HEK293 (cell line): ENCODE measurements around the gene DDR2.
"Not testable (repeated sequence)": the region's sequence is repeated elsewhere in the genome, so short reads cannot be mapped to it uniquely, and the experiment has no call there.

Experiments
- ATF2 ChIP-seq: fragments of 450-650 bp; formaldehyde crosslinking; IDR thresholded peaks from 2 replicates; pipeline ENCODE4 v1.5.1; 2016; ENCODE audit warnings: missing biosample characterization, missing genetic modification characterization, low read depth
- CTCF ChIP-seq: fragments of 450-650 bp; formaldehyde crosslinking; IDR thresholded peaks from 2 replicates; pipeline ENCODE4 v1.5.1; 2016; ENCODE audit warnings: missing biosample characterization, missing genetic modification characterization
- OSR2 ChIP-seq: fragments of 450-650 bp; formaldehyde crosslinking; IDR thresholded peaks from 2 replicates; pipeline ENCODE4 v1.5.1; 2016; ENCODE audit warnings: missing biosample characterization, missing genetic modification characterization
- ZBTB7A ChIP-seq: fragments of 450-650 bp; formaldehyde crosslinking; IDR thresholded peaks from 2 replicates; pipeline ENCODE4 v1.5.1; 2016; ENCODE audit warnings: low read depth, missing biosample characterization, missing genetic modification characterization
- ZNF114 ChIP-seq: fragments of 450-650 bp; formaldehyde crosslinking; IDR thresholded peaks from 2 replicates; pipeline ENCODE4 v1.5.0; 2017; ENCODE audit warnings: missing biosample characterization, missing genetic modification characterization
- ZNF121 ChIP-seq: fragments of 450-650 bp; formaldehyde crosslinking; IDR thresholded peaks from 2 replicates; pipeline ENCODE4 v1.5.1; 2016; ENCODE audit warnings: missing biosample characterization, missing genetic modification characterization
- ZNF19 ChIP-seq: fragments of 450-650 bp; formaldehyde crosslinking; IDR thresholded peaks from 2 replicates; pipeline ENCODE4; 2016; ENCODE audit warnings: missing biosample characterization, missing genetic modification characterization, low read depth
- ZNF274 ChIP-seq, 2 experiments: fragments of 200-500 bp in 1 of 2; fragments of 450-650 bp in 1 of 2; sonication (Bioruptor generic) in 1 of 2; formaldehyde crosslinking in 1 of 2; IDR thresholded peaks; 2 replicates each; pipeline versions ENCODE4 v1.5.1 to v1.6.1; 2014 to 2016; ENCODE audit warnings: borderline replicate concordance in 1 of 2, inconsistent platforms in 1 of 2, low read length in 1 of 2, missing biosample characterization in 1 of 2, missing genetic modification characterization in 1 of 2
- ZNF561 ChIP-seq: fragments of 450-650 bp; IDR thresholded peaks from 2 replicates; pipeline ENCODE4 v1.5.1; 2018; ENCODE audit warnings: missing biosample characterization, missing genetic modification characterization, borderline replicate concordance
- ZNF610 ChIP-seq: fragments of 450-650 bp; formaldehyde crosslinking; IDR thresholded peaks from 2 replicates; pipeline ENCODE4 v1.5.1; 2016; ENCODE audit warnings: missing biosample characterization, missing genetic modification characterization, borderline replicate concordance
- ZNF670 ChIP-seq: fragments of 450-650 bp; formaldehyde crosslinking; IDR thresholded peaks from 2 replicates; pipeline ENCODE4 v1.5.1; 2016; ENCODE audit warnings: missing biosample characterization, missing genetic modification characterization, low read depth
- ZNF776 ChIP-seq: fragments of 450-650 bp; formaldehyde crosslinking; IDR thresholded peaks from 2 replicates; pipeline ENCODE4 v1.5.0; 2017; ENCODE audit warnings: missing biosample characterization, missing genetic modification characterization, borderline replicate concordance
- TF ChIP-seq, protein P1 (sequence below): fragments of 450-650 bp; formaldehyde crosslinking; IDR thresholded peaks from 2 replicates; pipeline ENCODE4 v1.5.1; 2017; ENCODE audit warnings: missing biosample characterization, missing genetic modification characterization

GRCh38 chr1:162812357-162812756, 180.1 kb downstream of the DDR2 start:
- not testable (repeated sequence) for TF ChIP-seq ZBTB7A (tag by site-specific recombination); ZNF561; CTCF; ZNF114; ZNF670 (tag by site-specific recombination); ZNF121 (tag by site-specific recombination); ZNF274 (IDR thresholded peaks at IDR 0.05; ENCODE audit: low read length); ZNF274 (tag by site-specific recombination; IDR thresholded peaks at IDR 0.05; ENCODE audit: borderline replicate concordance); ZNF776; ATF2 (tag by site-specific recombination); OSR2 (tag by site-specific recombination); ZNF19 (tag by site-specific recombination); ZNF610 (tag by site-specific recombination)
- TF ChIP-seq, protein P1, sequence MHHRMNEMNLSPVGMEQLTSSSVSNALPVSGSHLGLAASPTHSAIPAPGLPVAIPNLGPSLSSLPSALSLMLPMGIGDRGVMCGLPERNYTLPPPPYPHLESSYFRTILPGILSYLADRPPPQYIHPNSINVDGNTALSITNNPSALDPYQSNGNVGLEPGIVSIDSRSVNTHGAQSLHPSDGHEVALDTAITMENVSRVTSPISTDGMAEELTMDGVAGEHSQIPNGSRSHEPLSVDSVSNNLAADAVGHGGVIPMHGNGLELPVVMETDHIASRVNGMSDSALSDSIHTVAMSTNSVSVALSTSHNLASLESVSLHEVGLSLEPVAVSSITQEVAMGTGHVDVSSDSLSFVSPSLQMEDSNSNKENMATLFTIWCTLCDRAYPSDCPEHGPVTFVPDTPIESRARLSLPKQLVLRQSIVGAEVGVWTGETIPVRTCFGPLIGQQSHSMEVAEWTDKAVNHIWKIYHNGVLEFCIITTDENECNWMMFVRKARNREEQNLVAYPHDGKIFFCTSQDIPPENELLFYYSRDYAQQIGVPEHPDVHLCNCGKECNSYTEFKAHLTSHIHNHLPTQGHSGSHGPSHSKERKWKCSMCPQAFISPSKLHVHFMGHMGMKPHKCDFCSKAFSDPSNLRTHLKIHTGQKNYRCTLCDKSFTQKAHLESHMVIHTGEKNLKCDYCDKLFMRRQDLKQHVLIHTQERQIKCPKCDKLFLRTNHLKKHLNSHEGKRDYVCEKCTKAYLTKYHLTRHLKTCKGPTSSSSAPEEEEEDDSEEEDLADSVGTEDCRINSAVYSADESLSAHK: not testable (repeated sequence)
